Measurements from ENCODE around the gene GSG1L2. TPM values are rescaled to one million over a fixed set of nuclear protein-coding genes. Genes with fewer than 3 reads are reported as not detected.

GSG1L2 gene
- total and polyA plus RNA-seq, 2 of the 13 experiments (the other 11 are each of a cell fraction or from before 2014, with no cell fraction given), result not detected

DNA sequence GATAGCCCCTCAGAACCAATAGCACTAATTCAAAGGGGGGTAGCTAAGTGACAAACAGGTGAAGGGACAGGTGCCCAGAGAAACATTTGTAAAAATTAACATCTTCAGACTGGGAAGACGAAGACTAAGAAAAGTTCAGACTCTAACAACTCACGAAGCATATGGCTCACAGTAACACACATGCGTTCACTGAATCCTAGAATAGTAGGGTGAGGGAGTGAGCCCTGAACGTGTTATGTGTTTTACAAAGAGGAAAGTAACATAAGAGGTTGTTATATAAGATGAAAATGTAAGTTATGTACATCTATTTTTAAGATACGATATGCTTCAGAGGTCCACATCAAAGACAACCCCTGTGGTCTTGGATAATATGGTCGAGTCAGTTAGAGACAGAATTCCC lies 15.2 kb downstream of the GSG1L2 start:
- intact Hi-C loops (cut with micrococcal nuclease; ENCODE audit: unreplicated experiment) (no loop called here), in situ Hi-C loops (cut with HindIII; ENCODE audit: extremely low pct_ligation_motif_present, low pct_unique_long_range_greater_than_20kb) (no loop called here)
- FAIRE-seq, result no peak
- H3K9ac ChIP-seq (ENCODE audit: insufficient read depth, low read depth, low read length), result no peak overlapping the region
- H3K9me3 ChIP-seq (ENCODE audit: low read length), result no peaks in the 10 kb centered on the region
- BruUV-seq (replicated peaks), result no TSS peak
- no peak for ATAC-seq
- no peaks in the 10 kb centered on the region for H4K20me1 ChIP-seq (ENCODE audit: insufficient read depth, low read length)
- TF ChIP-seq ZNF816 (CRISPR knock-in tag; IDR thresholded peaks at IDR 0.05; ENCODE audit: borderline replicate concordance) (no peak), ZNF136 (CRISPR knock-in tag; IDR thresholded peaks at IDR 0.05; ENCODE audit: low read depth) (no peak), THAP7 (CRISPR knock-in tag; IDR thresholded peaks at IDR 0.05) (no peak), MLX (CRISPR knock-in tag; IDR thresholded peaks at IDR 0.05) (no peak), KDM4B (CRISPR knock-in tag; IDR thresholded peaks at IDR 0.05) (no peak), NR2F2 (IDR thresholded peaks at IDR 0.05; ENCODE audit: borderline replicate concordance, low read depth) (no peak), HDAC2 (CRISPR knock-in tag; IDR thresholded peaks at IDR 0.05) (no peak), CC2D1A (CRISPR knock-in tag; IDR thresholded peaks at IDR 0.05) (no peak), ZFP41 (CRISPR knock-in tag; IDR thresholded peaks at IDR 0.05; ENCODE audit: borderline replicate concordance) (no peak)
- TF ChIP-seq, protein P1, sequence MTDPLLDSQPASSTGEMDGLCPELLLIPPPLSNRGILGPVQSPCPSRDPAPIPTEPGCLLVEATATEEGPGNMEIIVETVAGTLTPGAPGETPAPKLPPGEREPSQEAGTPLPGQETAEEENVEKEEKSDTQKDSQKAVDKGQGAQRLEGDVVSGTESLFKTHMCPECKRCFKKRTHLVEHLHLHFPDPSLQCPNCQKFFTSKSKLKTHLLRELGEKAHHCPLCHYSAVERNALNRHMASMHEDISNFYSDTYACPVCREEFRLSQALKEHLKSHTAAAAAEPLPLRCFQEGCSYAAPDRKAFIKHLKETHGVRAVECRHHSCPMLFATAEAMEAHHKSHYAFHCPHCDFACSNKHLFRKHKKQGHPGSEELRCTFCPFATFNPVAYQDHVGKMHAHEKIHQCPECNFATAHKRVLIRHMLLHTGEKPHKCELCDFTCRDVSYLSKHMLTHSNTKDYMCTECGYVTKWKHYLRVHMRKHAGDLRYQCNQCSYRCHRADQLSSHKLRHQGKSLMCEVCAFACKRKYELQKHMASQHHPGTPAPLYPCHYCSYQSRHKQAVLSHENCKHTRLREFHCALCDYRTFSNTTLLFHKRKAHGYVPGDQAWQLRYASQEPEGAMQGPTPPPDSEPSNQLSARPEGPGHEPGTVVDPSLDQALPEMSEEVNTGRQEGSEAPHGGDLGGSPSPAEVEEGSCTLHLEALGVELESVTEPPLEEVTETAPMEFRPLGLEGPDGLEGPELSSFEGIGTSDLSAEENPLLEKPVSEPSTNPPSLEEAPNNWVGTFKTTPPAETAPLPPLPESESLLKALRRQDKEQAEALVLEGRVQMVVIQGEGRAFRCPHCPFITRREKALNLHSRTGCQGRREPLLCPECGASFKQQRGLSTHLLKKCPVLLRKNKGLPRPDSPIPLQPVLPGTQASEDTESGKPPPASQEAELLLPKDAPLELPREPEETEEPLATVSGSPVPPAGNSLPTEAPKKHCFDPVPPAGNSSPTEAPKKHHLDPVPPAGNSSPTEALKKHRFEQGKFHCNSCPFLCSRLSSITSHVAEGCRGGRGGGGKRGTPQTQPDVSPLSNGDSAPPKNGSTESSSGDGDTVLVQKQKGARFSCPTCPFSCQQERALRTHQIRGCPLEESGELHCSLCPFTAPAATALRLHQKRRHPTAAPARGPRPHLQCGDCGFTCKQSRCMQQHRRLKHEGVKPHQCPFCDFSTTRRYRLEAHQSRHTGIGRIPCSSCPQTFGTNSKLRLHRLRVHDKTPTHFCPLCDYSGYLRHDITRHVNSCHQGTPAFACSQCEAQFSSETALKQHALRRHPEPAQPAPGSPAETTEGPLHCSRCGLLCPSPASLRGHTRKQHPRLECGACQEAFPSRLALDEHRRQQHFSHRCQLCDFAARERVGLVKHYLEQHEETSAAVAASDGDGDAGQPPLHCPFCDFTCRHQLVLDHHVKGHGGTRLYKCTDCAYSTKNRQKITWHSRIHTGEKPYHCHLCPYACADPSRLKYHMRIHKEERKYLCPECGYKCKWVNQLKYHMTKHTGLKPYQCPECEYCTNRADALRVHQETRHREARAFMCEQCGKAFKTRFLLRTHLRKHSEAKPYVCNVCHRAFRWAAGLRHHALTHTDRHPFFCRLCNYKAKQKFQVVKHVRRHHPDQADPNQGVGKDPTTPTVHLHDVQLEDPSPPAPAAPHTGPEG (CRISPR knock-in tag; IDR thresholded peaks at IDR 0.05), result no peak
- no peaks in the 10 kb centered on the region for H3K79me2 ChIP-seq (ENCODE audit: insufficient read depth, low read length)
- H3K4me2 ChIP-seq (ENCODE audit: low read depth, low read length), result no peak overlapping the region
- H3K4me3 ChIP-seq (replicated peaks in 1 of 3; ENCODE audit: insufficient read depth in 1 of 3, low read depth in 2 of 3, low read length in 3 of 3), result no peak overlapping the region
- H2AFZ ChIP-seq (ENCODE audit: low read length), result no peak overlapping the region
- no peaks in the 10 kb centered on the region for H3K4me1 ChIP-seq (ENCODE audit: insufficient read depth, low read length)
- peaks cover 0 to 30% of the 10 kb centered on the region in 2 experiments; a peak in 2 of 5 replicates for H3K27me3 ChIP-seq (ENCODE audit: control insufficient read depth in 1 of 2, insufficient read depth in 2 of 2, low read length in 2 of 2)
- POLR2A ChIA-PET, result no interaction called here
- no peak for DNase-seq (ENCODE audit: low spot score)
- H3K36me3 ChIP-seq (replicated peaks in 1 of 2; ENCODE audit: control insufficient read depth in 1 of 2, insufficient read depth in 2 of 2, low read length in 2 of 2), result no peaks in the 10 kb centered on the region
- CTCF ChIA-PET (ENCODE audit: low intra/inter-chr PET ratio, low total read pairs), result no interaction called here
- no peak overlapping the region for H3K27ac ChIP-seq (ENCODE audit: extremely low read length, insufficient read depth, low read length)
- 2% methylated on average over 6 of the region's 6 CpGs for WGBS (ENCODE audit: low lambda C conversion rate)
